ENCODE data around the gene KRT10.
"Not testable (repeated sequence)": the region's sequence is repeated elsewhere in the genome, so short reads cannot be mapped to it uniquely, and the experiment has no call there.

KRT10 gene

GRCh38 chr17:40832840-40833239 lies 10.4 kb upstream of the KRT10 start:
- no peak for DNase-seq

- no peak for DNase-seq
Measured at GRCh38 chr17:40830085-40830776, 7.8 kb upstream of the KRT10 start.

- DNase-seq = no peak
Measured at GRCh38 chr17:40828454-40829044, 6.1 kb upstream of the KRT10 start.

GRCh38 chr17:40827746-40828453 lies 5.5 kb upstream of the KRT10 start:
- DNase-seq = peak; percentile 43

- no peak for DNase-seq
Measured at GRCh38 chr17:40825599-40825998, 3.2 kb upstream of the KRT10 start.

- DNase-seq = no peak
Measured at GRCh38 chr17:40824015-40824832, 1.8 kb upstream of the KRT10 start.

- no peak for DNase-seq
Measured at GRCh38 chr17:40821536-40821935, 878 bp downstream of the KRT10 start.

- no peak for DNase-seq
Measured at GRCh38 chr17:40820228-40820838, 2.1 kb downstream of the KRT10 start.

GRCh38 chr17:40819528-40820125 lies 2.8 kb downstream of the KRT10 start:
- peak; percentile 14 for DNase-seq

- peak; percentile 91 for DNase-seq
Measured at GRCh38 chr17:40818733-40819527, 3.5 kb downstream of the KRT10 start.

- DNase-seq = no peak
Measured at GRCh38 chr17:40818343-40818732, 4.1 kb downstream of the KRT10 start.

- DNase-seq = no peak
Measured at GRCh38 chr17:40817103-40817682, 5.2 kb downstream of the KRT10 start.

- no peak for DNase-seq
Measured at GRCh38 chr17:40816569-40816968, 5.8 kb downstream of the KRT10 start.

GRCh38 chr17:40815381-40815780 lies 7.0 kb downstream of the KRT10 start:
- DNase-seq = no peak

- not testable (repeated sequence) for DNase-seq
Measured at GRCh38 chr17:40814657-40815056, 7.8 kb downstream of the KRT10 start.

- DNase-seq = peak; percentile 4
Measured at GRCh38 chr17:40813804-40814203, 8.6 kb downstream of the KRT10 start.

- DNase-seq = no peak
Measured at GRCh38 chr17:40812639-40813038, 9.8 kb downstream of the KRT10 start.

- DNase-seq = peak; percentile 44
Measured at GRCh38 chr17:40810494-40810893, 11.9 kb downstream of the KRT10 start.

- peak; percentile 29 for DNase-seq
Measured at GRCh38 chr17:40809721-40810421, 12.5 kb downstream of the KRT10 start.

- DNase-seq = peak; percentile 12
Measured at GRCh38 chr17:40806131-40806530, 16.3 kb downstream of the KRT10 start.
